Inflammatory macrophage (primary cell): Measurements from ENCODE around the gene CARD9.

Experiments
- DNase-seq, 2 donors: peaks; one replicate each; pipeline ENCODE4 v3.0.0-alpha.2; 2020 to 2022

Gene CARD9

GRCh38 chr9:136379401-136379800 is 5.9 kb upstream of the CARD9 start:
- DNase-seq: no peak

GRCh38 chr9:136379003-136379287 is 5.5 kb upstream of the CARD9 start:
- no peak for DNase-seq

DNA sequence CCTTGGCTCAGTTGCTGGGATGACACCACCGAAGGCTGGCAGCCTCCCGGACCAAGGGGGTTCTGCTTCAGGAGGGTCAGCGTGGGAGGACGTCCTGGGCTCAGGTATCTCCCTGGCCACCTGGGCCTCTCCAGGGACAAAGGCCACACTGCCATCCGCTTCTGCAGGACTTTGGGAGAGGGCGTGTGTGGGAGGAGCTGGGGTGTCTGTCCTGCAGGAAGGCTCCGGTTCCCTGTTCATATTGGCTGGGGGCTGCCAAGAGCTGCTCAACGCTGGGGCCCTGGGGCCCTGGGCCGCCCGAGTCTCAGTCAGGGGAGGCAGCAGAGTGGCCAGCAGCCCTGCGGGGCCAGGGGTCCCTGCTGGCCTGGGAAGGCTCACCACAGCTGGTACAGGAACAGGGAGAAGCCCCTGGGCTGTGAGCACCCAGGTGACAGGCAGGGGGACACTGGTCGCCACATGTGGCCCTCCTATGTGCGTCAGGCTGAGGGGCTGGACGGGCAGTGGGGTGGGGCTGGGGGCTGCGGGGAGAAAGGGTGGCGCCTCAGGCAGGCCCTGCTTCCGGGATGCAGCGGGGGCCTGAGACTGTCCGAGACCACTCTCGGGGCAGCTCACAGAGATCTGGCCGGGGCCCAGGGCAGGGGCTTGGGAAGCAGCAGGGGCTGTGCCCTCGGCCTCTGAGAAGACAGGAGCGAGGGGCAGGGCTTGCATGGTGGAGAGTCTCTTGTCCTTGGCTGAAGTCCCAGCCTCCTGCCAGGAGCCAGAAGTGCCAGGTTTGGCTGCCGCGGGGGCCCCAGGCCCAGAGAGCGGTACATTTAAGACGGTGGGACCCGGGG is 4.9 kb upstream of the CARD9 start:
- no peak for DNase-seq

DNA sequence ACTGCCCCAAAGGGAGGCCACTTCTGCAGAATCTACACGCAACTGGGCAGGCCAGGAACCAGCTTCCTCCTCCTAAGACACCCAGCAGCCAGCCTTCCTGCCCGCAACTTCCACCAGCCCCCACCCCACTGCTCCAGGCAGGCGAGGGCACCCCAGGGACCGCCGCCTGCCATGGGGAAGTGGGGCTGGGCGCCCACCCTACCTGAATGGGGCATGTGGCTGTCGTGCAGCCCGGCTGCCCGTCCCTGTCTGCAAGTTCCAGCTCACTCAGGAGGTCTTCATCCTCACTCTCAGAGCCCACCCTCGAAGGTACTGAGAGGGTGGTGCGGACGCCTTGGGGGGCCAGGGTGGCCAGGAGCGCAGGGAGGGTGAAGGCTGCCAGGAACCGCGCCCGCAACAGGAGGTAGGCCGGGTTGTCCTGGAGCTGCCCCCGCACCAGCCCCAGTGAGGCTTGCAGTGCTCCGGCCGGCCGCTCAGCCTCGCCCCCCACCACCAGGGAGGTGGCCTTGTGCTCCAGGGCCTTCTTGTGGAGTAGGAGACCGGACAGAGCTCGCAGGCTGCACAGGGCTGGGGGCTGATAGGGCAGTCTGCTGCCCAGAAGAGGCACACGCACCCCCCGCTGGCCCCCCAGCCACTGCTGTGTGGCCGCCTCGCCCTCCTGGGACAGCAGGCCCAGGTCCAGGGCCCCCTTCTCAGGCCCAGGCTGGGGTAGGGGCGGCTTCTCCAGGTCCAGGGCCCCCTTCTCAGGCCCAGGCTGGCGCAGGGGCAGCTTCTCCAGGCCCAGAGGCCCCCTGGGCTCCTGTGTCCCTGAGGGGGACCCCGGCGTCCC is 4.1 kb upstream of the CARD9 start:
- DNase-seq: peak; percentile 22 to 74

DNA sequence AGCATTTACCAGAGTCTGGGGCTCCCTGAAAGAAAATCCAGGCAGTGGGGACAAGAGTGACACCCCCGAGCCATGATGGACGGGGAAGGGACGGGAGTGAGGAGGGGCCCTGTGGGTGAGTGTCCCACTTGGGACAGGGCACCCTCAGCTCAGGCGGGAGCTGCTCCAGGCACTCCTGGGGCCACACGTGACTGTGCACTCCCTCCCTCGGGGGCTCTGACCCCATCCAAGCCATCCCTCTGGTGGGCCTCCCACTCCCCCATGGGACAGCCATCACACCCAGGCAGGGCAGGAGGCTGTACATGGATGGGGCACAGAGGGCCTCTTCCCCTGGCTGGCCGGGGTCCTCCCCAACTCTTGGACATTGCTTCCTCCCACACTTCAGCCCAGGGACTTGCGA is 3.0 kb upstream of the CARD9 start:
- DNase-seq: no peak

DNA sequence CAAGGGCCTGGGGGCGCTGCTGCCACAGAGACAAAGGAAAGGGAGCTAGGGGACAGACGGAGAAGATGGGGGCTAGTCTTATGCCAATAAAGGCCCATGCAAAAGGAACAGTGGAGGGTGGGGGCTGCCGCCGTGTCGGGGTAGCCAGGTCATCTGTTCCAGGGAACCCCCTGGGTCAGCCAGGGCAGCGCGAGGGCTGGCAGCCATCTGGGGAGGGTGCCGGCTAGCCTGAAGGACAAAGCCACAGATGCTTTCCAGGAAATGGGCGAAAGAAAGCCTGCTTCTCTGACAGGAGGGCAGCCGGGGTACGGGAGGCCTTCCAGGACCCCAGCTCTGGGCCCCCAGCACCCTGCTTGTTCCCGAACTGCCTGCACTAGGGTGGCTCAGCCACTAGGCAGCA is 1.6 kb upstream of the CARD9 start:
- DNase-seq: no peak

DNA sequence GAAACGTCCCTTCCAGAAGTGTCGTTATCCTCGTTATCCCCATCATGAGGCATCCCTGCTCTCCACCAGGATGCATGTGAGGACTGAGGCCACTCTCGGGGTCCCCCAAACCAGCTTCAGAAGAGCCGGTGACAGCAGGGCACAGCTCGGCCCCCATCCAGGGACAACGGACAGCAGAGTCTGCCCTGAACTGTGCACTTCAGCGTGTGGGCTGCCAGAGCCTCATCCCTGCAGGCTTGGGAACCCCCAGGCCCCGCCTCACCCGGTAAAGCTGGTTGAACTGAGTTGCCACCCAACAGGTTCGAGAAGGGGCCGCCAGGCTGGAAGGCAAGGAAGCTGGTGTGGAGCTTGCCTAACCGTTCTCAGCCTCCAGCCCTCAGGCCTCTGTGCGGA is 710 bp upstream of the CARD9 start:
- no peak for DNase-seq

- peak; percentile 83 to 90 for DNase-seq
Measured at GRCh38 chr9:136372561-136373299, 739 bp downstream of the CARD9 start.

GRCh38 chr9:136372006-136372405 is 1.5 kb downstream of the CARD9 start:
- DNase-seq: no peak

DNA sequence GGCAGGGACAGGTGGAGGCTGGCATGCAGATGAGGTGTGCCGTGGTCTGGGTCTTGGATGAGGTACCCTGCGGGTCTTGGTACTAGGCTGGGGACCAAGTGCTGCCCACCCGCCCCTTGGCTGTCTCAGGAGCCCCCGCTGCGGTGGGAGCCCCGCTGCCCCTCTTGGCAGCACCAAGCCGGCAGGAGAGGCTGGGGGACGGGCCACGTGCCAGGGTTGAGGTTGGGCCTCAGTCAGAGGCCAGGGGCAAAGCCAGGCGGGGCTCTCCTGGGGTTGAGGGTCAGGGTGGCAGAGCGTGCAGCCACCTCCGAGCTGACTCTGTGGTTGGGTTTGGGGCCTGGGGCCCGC is 2.0 kb downstream of the CARD9 start:
- DNase-seq: no peak

DNA sequence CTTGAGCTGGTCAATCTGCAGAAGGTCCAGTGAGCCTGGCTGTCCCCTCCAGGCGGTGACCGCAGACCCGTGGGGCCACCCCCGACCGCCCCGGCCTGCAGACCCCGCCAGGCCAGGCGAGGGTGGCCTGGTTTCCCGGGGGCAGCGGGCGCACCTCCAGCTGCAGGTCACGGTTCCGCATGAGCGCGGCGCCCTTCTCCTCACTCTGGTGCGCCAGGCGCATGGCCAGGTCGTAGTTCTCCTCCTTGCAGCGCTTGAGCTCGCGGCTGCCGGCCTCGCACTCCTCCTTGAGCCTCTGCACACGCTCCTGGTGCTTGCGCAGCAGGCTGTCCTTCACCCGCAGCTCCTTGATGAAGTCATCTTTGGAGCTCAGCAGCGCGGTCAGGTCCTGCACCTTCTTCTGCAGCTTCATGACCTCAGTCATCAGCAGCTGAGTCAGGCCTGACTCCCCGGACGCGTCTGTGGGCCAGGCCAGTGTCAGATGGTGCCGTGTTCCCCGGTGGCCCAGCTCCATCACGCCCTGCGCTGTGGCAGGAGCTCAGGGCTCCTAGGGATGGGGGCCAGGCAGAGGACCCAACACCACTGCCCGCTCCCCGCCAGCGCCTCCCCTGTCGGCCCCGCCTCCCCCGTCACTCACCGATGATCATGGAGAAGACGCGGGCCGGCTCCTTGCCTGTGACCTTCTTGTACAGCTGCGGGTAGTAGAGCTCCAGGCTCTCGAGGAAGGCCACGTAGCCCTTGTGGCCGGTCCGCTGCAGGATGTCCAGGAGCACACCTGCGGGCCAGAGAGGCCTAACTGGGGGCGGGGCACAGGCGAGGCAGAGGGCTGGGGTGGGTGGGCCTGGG is 2.6 kb downstream of the CARD9 start:
- no peak for DNase-seq

- DNase-seq: no peak
Measured at GRCh38 chr9:136370037-136370436, 3.4 kb downstream of the CARD9 start.

- no peak for DNase-seq
Measured at GRCh38 chr9:136368190-136368589, 5.3 kb downstream of the CARD9 start.

GRCh38 chr9:136367296-136368145 is 5.9 kb downstream of the CARD9 start:
- DNase-seq: no peak

GRCh38 chr9:136366826-136367225 is 6.6 kb downstream of the CARD9 start:
- no peak for DNase-seq

DNA sequence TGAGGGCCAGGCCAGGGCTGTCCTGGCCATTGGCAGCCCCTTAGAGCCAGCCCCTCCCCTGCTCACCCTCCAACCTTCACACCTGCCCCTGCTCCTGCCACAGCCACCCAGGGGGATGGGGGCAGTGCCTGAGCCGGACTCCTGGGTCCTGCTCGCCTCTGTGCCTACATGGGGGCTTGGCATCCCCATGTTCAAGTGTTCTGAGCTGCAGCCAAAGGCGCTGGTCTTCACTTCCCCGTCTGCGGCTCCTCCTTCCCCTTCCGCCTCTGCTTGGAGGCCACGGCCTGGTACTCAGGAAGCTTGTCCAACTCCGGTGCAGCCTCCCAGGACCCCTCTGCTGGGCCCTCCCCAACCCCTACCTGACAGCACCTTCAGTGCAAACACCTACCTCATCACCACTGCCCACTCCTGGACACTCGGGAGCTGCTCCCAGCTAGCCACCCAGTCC is 7.7 kb downstream of the CARD9 start:
- peak; percentile 58 to 68 for DNase-seq

DNA sequence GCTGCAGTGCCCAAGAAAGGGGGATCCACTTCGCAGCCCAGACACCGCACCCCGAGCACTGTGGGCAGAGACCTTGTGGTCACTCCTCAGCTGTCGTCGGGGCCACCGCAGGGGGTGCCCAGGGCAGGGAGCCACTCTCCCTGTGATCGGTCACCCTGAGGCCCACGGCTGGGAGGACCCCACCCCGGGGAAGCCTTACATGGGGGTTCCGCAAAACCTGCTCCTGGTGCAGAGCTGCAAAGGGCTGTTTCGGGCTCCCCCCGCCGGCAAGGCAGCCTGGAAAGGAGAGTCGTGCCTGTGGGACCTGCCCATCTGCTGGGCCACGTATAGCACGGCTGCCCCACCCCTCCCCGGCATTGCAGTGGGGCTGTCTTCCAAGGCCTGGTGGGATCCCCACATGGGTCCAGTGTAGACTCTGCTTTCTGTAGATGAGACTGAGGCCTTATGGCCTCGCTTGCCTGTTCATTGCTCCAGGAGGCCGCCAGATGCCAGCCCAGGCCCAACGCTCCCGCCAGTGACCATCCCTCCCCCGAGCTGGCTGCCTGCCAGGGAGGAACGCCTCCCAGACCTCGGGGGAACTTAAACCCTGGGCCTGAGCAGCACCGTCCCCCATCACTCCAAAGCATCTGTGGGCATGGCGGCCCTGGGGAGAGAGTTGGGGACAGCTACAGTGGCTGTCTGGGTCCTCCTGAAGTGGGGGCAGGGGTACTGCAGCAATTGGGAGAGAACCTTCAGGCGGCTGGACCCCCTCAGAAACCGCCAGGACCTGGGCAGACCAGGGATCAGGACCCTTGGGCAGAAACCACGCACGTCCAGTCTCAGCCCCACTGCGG is 8.3 kb downstream of the CARD9 start:
- peak in 1 of 2 donors; percentile 17 for DNase-seq

DNA sequence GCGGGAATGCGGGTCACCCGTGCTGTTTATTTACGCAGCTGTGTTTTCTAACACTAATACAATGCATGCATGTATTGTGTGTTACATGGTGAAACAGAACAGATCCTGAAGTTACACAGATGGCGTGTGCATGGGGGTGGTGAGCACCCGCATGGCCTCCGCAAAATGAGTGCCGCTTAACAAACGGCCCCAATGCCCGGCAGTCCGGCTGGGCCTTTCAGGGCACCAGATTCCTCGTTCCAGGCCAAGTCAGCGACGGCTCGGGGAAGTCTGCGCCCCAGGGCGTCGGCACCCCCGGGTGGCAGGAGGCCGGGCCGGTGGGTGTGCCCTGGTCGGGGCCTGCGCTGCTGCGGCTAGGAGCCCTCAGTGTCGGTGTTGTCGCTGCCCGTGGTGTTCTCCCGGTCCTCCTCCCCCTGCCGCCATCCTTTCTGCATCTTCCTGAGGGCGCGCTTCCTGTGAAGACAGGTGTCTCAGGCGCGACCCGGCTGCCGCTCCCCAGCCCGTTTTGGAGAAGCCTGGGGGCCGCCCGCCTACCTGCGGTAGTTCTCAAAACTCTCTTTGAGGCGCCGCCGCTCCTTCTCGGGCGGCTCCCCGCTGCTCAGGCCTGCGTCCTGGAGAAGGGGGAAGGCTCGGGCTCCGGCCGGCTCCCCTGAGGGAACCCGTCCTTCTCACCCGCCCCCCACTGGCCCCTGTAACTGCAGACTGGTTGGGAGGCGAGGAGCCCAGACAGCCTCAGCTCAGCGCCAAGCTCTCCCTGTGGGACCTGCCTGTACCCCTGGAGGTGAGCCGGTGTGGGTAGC is 9.3 kb downstream of the CARD9 start:
- DNase-seq: no peak

DNA sequence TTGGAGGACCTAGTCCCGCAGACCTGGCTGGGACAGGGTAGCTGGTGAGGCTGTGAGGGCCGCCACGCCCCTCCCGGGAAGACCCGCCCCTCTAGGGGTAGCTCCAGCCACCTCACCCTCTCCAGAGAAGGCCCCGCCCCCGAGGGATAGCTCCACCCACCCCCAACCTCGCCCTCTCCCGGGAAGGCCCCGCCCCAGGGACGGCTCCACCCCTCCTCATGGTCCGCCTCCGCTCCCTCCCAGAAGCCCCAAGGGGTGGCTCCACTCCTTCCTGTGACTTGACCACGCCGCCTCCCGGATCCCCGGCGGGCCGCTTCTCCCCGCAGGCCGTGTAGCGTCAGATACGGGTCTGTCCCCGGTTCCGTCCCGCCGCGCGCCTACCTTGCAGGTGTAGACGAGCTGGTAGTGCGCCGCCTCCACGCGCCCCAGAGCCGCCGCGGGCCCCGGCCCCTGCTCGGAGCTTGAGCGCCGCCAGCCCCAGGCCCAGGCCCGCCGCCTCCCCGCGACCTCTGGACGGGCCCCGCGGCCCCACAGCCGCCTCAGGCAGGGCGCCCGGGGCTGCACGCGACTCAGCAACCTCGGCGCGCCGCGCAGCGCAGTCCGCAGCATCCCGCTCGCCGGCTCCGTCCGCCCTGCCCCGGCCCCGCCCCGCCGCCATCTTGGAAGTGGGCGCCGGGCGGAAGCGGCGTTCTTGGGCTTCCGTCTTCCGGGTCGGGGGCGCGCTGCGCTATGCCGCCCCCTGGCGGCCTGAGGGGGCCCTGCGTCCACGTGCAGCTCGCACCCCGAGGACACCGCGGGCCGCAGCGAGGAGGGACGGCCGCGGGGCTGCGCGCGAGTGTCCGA is 10.1 kb downstream of the CARD9 start, which contains the start of gene DNLZ:
Gene DNLZ, minus strand, starts transcription at position 639 of the 843 bp plus-strand sequence. Its CDS starts 30 bp downstream, at position 609.
- peak; percentile 95 for DNase-seq
